HG03342 (cell line): Measurements from ENCODE around the gene LRRC15.

ENCODE experiments used
- ATAC-seq: cut with Tn5 transposase; IDR thresholded peaks from one replicate; pipeline ENCODE4 v1.9.1; 2021; ENCODE audit warnings: mild to moderate bottlenecking, moderate library complexity; ENCODE audit not compliant: unreplicated experiment

LRRC15 gene

DNA sequence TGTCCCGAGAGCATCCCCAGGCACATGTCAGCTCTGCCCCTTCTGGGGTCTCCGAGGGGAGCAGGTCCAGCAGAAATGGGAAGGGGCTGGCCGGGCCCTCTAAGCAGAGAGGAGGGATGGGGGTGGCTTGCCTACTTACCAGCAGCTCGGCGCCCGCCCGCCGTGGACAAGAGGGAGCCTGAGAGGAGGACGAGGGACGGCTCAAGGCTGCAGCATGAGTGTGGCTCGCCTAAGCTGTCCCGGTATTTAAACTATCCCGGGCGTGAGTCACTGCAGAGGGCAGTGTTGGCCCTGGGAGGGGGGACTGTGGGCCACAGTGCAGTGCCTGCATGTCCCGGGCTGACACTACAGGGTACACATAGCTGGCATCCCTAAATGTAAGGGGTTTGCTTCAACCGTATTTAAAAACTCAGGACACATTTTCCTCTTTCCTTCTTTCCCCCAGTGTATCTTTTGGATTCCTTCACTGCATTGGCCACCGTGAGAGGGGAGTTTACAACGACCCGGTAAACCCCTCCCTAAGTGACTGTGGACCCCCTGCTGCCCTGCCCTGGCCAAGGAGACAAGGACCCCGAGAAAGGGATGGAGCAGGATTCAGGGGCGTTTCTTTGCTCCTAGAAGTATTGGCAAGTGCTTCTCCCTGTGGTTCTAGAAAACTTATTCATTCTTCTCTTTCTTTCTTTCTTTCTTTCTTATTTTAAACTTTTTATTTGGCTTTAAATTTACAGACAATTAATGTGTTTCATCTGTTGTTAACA, at the start of gene LRRC15:
Gene LRRC15, minus strand, starts transcription at position 222 of the 758 bp plus-strand sequence. CDS start 8,700 bp downstream, outside the sequence.
- no peak for ATAC-seq

DNA sequence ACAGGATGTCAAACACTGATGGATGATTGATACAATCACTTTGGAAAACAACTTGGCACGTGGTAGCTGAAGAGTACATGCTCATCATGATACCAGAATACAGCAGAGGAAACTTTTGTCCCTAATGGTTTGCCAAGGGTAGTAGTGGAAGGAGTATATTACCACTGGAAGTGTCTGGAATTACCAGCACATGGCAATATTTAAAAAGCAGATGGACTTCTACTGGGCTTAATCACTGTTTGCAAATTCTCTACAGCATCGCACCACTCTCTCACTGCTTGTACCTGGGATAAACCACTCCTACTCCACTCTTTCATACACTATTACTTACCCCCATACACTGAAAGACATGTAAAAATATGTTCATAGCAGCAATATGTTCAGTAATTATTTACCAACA, 49.1 kb upstream of the LRRC15 start:
- no peak for ATAC-seq

DNA sequence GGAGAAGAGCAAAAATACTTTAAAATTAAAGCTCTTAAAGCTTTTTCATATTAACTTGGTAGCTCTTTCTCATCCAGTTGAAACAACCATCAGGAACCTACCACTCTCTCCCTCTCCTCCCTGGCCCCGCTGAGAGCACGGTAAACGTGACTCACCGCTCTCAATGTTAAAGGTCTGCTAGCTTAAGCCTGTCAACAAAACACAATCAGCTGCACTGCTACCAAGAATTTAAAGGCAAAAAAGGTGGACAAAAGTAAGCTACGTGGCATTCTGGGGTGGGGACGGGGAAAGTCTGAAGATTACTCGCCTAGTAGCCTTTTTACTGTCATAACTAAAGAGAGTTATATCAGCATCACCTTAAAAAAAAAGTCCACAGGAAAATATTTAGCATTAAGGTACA, 37.9 kb upstream of the LRRC15 start:
- no peak for ATAC-seq

DNA sequence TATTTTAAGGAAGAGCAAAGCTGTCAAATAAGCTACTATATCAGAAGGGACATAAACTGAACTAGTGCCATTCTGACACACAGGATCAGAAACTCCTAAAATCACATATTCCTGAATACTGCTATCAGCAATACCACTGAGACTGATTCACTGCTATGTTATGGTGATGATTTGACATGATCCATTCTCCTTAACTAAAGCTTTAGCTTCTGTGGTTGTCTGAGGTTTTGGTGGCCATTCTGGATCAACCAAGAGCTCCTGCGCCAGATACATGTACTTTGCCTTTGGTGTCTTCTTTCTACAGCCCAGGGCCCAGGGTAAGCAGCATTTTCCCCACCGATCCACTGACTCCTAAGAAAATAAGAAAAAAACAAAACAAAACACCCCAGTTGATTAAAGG, 36.2 kb upstream of the LRRC15 start:
- ATAC-seq, result no peak

DNA sequence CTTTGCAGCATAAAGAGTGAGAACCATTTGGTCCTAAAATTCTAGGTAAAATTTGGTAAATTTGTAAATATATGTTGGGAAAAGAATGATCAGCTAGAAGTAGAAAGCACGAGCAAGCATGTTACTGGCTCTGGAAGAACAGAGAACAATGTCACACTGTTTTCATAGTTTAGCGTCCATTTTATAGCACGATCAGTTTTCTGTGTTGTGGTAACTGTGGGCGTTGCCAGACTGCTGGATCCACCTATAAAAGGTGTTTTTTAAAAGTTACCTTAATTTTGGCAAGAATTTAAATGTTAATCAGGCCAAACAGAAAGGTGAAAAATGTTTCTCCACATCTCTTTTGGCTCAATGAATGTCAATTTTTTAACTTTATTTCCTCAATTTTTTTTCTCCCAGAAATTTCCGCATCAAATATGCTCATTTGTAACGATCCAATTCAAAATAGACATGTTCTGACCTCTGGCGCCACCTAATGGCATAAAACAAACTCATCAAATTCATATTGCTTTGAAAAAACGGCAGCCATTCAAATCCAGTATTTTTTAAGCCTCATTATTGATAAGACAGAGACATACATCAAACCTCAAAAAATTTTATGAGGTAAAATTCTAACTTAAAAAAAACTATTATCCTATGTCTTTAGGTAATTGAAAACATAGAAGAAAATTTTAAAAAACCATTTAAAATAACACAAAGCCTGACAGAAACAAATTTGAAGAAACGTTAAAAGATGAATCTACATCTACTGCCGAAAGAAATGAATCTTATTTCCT, 35.0 kb upstream of the LRRC15 start:
- no peak for ATAC-seq

DNA sequence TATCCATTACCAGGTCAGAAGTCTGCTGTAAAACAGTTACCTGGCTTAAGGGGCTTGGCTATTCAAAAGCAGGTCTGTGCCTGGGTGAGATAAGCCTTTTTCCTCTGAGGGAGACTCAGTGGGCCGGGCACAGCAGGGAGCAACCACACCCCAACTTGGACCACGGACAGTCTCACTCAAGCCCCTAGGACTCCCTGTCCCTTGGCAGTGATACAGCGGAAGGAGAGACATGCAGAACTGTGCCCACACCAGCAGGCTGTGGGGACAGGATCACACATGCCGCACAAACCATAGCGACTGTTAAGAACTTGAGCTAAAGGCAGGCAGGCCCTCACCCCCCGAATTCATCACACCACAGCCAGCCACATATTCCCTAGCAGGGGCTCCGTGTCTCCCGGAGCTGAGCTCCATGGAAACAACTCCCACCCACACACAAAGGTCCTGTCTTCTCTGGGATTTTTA, 32.4 kb upstream of the LRRC15 start:
- no peak for ATAC-seq

DNA sequence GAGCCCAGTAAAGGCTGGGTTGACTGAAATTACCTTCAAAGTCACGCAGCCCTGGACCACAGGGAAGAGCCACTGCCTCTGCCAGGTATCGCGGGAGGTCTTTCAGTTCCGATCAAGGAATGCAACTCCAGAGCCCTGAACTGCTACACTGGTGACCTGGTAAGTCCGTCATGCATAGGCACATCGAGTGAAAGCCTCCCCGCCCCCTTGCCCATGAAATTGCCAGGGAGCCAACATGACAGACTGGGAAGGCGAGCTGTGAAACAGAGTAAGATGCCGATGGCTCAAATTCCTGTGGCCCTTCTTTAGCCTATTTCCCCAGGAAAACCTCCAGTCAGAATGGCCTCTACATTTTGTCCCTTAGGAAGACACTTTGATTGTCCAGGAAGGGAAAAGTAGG, 31.8 kb upstream of the LRRC15 start:
- no peak for ATAC-seq

DNA sequence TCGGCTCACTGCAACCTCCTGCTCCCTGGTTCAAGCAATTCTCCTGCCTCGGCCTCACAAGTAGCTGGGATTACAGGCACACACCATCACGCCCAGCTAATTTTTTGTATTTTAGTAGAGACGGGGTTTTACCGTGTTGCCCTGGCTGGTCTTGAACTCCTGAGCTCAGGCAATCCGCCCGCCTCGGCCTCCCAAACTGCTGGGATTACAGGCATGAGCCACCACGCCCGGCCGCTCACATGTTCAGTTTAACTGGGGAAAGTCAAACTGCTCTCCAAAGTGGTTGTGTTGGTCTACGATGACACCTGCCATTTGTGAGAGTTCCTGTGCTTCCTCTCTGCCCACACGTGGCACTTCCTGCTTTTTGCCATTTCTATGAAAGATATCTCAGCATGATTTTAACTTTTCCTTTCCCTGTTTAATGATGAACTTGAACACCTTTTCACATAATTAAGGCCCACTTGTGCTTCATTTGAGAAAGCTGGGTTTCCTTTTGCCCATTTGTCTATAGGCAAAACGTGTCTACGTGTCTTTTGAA, 30.4 kb upstream of the LRRC15 start:
- ATAC-seq, result no peak

DNA sequence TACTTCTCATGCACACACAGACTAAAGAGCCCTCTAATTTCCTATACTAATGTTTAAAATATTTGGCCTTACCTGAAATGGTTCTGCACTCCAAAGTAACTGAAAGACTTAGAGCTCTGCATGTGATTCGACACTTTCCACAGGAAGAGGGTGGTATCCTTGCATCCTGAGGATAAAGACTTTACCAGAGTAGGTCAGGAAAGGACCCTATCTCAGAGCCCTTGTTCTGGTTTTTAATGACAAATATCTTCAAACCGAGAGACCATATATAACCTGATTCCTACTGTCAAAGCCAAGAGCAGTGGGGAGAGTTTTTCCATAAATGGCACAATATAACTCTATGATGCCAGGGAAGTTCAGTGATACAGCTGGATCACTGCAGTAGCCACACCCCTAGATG, 29.6 kb upstream of the LRRC15 start, which contains the start of gene GP5:
Gene GP5, minus strand, starts transcription at position 101 of the 400 bp plus-strand sequence. CDS start 984 bp downstream, outside the sequence.
- no peak for ATAC-seq

DNA sequence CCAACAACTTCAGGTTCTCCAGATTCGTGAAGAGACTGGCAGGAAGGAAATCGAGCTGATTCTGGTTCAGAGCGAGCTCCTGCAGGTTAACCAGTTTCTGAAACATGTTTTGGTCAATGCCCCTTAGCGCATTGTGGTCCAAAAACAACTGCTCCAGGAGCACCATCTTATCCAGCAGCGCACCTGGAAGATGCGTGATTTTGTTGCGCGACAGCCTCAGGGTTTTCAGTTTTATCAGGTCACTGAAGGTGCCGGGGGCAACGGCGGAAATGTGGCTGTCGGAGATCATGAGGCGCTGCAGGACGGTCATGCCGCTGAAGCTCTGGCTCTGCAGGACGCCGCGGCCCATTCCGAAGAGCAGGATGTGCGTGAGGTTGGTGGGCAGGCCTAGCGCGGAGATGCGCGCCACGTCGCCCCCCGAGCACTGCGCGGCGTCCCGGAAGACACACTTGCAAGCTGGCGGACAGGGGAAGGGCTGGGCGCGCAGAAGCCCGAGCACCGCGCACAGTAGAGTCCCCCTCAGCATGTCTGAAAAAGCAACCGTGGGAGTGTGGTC, 28.3 kb upstream of the LRRC15 start:
- no peak for ATAC-seq

DNA sequence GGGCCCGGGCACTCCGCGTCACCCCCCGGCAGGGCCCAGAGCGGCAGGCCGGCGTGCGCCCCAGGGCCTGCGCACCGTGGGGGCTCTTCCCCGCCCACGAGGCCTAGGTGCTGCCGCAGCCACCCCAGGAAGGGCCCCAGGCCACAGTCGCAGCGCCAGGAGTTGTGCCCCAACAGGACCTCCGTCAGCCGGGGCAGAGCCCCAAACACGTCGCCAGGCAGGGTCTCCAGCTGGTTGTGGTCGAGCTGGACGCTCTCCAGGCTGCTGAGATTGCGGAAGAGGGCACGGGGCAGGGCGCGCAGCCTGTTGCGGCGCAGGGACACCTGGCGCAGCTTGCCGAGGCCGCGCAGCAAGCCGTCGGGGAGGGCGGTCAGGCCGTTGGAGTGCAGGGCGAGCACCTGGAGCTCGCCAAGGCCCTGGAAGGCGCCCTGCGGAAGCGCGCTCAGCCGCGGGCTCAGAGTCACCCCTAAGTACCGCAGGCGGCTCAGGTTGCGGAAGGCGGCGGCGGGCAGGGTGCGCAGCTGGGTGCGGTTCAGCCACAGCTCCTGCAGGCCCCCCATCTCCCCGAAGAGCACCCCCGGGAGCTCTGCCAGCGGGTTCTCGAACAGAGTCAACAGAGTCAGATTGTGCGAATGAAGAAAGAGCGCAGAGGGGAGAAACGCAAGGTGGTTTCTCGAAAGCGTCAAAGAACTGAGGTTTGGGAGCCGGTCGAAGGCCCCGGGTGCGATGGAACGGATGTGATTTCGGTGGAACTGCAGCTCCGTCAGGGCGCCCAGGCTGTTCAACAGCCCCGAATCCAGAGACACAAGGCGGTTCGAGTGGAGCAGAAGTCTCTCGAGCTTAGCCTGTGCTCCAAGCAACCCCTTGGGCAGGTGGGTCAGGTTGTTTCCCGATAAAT, 27.6 kb upstream of the LRRC15 start:
- no peak for ATAC-seq

DNA sequence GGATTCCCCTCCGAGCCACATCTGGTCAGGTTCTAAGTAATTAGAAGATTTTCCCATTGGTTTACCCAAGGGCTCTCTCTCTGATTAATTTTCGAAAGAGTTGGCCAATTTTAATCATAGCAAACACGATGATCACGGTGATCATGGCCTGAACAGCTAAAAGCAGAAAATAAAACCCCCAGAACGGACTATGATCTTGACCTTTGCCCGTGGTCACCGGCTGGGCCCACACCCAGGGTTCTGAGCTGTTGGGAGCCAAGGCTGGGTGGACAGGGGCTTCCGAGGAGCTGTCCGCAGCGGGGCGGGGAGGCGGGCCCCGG, 27.0 kb upstream of the LRRC15 start:
- no peak for ATAC-seq

DNA sequence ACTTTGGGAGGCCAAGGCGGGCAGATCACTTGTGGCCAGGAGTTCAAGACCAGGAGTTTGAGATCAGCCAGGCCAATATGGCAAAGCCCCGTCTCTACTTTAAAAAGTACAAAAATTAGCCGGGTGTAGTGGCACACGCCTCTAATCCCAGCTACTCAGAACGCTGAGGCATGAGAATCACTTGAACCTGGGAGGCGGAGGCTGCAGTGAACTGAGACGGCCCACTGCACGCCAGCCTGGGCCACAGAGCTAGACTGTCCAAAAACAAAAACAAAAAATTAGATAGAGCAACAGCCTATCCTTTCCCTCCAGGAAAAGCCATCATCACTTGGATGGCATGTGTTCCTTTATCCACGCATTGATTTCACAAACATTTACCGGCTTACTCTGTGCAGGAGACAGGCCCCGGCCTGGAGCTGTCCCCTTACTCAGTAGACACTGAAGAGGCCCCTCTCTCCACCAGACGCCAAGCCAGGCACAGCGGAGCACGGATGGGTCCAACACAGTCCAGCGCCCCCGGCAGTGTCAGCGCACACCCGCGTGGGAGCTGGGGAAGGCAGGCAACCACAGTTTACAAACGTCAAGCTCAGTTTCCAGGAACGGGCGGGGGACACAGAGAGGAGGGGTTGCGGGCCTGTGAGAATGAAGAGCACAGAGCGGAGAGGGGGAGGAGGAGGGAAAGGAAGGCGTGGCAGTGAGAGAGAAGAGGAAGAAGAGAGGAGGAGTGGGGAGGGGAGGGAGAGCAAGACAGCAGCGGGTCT, 26.4 kb upstream of the LRRC15 start:
- no peak for ATAC-seq

DNA sequence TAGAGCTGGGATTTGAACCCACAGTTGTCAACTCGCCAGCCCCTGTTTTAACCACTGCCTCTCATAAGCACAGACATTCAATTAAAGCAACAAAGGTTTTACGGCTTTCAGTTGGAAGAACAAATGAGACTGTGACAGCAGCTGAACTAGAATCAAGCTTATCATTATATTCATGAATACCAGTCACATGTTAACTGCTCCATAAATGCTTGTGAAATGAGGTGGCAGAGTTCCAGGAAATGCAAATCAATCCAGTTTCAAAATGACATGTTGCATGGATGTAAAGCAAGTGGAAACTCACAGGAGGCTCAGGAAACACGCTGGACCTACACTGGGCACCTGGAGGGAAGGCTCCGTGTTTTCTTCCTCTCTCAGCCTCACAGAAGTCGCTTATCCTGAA, 25.7 kb upstream of the LRRC15 start:
- no peak for ATAC-seq

DNA sequence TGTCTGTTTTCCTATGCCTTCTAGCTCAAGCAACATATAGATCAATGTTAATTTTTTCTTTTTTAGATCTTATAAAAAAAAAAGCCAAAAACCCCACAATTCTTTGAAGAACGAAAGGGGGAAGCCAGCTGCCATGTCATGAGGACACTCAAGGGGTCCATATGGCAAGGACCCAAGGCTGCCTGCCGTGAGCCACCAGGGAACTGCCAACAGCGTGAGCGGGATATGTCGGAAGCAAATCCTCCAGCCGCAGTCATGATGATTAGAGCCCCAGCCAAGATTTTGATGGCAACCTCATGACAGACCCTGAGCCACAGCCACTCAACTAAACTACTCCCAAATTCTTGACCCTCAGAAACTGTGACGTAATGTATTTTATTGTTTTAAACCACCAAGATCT, 23.0 kb upstream of the LRRC15 start:
- no peak for ATAC-seq

DNA sequence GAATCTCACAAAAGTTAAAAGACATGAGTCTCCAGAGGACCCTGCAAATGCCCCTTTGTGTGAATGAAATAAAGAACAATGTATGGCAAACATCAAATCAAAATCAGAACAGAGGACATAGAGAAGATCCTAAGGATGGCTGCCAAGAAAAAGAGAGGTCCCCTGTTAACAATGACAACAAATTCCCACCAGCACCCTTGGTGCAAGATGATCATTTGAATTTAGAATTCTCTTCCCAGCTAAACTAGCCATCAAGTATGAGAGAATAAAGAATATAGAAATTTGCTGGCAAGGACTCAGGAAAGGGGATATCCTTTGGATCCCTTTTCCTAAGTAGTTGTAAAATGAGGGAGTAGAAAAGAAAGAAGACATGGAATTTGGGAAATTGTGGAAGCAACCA, 21.3 kb upstream of the LRRC15 start:
- no peak for ATAC-seq

DNA sequence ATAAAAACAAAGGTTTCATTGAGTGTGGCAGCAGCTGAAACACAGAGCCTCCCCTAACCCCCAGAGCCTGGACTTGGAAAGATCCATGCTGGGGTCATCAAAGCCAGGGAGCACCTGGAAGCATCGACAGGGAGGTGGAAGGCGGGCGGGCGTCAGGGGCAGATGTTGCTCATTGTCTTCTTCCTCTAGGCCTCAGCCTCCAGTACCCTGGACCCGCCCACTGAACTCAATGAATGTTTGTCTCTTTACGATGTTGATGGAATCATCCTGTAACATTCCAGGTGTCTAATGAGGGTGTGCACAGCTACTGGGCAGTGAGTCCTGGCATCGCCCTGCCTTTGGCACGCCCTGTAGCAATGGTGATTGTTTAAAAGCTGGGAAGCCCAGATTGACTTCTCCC, 19.7 kb upstream of the LRRC15 start:
- no peak for ATAC-seq

DNA sequence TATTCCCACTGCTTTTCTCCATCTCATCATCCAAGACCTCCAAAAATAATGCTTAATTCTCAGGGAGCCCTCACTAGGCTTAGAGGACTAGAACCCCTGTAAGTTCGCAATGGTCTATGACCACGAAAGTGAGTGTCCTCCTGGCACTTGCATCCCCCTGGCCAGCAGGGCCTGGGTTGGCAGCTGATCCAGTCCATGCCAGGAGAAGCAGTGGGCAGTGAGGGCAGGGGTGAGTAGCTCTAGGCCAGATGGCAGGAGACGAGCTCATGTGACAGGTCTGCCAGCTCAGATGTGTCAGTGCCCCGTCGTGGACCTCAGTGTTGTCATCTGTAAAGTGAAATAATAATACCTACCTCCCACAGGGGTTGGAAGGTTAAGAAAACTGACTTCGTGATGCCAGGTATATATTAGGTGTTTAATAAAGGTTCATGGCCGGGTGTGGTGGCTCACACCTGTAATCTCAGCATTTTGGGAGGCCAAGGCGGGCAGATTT, 18.4 kb upstream of the LRRC15 start:
- ATAC-seq, result no peak

DNA sequence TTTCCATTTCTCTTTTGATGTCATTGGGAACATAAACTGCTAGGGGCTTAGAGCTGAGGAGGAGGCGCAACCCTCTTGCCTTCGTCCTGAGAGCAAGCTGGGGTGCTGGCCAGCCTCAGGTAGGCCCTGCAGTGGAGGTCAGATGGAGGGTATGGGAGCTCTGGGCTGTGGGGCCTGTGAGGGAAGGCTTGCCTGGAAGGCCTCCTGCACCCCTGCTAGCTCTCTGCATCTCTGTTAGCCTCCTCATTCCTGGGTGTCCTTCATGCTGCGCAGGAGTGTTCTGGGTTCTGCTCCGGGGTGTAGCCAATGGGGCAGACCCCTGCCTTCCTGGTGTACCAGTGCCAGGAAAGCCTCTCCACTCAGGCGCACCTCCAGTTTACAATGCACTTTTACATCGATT, 17.7 kb upstream of the LRRC15 start:
- ATAC-seq, result no peak

DNA sequence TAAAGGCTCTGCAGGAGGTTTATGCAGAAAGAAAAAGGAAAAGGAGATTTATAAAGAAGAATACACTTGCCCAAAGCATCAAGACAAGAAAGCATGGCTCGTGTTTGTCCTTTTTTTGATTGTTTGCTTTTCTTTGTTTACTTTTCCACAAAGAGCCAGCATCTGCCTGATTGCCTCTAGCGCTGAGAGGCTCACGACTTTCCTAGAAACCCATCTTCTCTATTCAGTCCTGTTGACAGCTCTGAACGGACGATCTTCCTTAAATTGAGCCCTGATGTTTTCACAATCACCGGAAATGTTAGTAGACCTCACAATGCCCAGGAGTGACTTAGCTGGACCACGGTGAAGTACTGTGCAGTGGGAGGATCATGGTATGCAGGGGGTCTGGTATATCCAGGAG, 17.1 kb upstream of the LRRC15 start:
- no peak for ATAC-seq
